Cardiac fibroblast (primary cell): ENCODE results near the gene BCR.

Source experiments
- DNase-seq, 2 donors: peaks; one replicate each; pipeline versions ENCODE4 v3.0.0 to v3.0.0-alpha.2; 2010; ENCODE audit warnings: low read depth in 2 of 2
- H3K4me3 ChIP-seq, 2 donors: replicated peaks in 1 of 2; 1 replicate in 1 of 2; 2 replicates in 1 of 2; pipeline ENCODE4 v1.5.1; 2011; ENCODE audit warnings: low read depth in 2 of 2, low read length in 2 of 2, mild to moderate bottlenecking in 2 of 2, moderate library complexity in 1 of 2
- TF ChIP-seq, protein P1 (sequence below): IDR thresholded peaks from one replicate; pipeline ENCODE4 v1.5.1; 2011; ENCODE audit warnings: low read depth, mild to moderate bottlenecking, low read length, inconsistent platforms

BCR gene

DNA sequence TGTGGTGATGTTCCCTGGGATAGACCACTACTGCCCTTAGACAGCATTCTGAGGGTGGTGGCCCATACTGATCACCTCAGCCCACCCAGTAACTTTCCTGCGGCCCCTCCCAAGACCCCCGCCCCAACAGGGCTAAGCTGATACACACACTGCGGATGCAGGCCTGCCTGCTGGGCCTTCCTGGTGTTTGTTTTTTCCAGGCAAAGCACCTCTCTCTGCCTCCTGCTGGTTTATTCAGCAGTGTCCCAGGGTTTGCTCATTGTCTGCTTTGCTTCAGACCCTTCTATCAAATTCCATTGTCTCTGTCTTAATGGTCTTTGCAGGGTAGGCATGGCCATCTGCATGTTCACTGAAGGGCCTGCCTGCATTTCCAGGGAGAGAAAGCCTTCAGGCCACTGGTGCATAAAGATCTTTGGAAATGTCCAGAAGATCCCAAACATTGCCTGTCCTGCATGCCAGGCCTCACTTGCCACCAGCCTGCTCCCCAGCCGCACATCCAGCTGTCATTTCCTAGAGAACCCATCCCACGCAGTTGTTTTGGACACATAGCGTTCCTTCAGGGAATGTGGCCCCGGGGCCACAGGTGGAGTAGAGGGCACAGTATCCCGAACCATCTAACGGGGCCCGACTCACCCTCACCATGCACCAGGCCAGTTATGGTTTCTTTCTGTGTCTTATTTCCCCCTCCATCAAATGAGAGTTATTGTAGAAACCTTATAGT is 50.2 kb downstream of the BCR start:
- DNase-seq = no peak
- TF ChIP-seq, protein P1, sequence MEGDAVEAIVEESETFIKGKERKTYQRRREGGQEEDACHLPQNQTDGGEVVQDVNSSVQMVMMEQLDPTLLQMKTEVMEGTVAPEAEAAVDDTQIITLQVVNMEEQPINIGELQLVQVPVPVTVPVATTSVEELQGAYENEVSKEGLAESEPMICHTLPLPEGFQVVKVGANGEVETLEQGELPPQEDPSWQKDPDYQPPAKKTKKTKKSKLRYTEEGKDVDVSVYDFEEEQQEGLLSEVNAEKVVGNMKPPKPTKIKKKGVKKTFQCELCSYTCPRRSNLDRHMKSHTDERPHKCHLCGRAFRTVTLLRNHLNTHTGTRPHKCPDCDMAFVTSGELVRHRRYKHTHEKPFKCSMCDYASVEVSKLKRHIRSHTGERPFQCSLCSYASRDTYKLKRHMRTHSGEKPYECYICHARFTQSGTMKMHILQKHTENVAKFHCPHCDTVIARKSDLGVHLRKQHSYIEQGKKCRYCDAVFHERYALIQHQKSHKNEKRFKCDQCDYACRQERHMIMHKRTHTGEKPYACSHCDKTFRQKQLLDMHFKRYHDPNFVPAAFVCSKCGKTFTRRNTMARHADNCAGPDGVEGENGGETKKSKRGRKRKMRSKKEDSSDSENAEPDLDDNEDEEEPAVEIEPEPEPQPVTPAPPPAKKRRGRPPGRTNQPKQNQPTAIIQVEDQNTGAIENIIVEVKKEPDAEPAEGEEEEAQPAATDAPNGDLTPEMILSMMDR = no peak

DNA sequence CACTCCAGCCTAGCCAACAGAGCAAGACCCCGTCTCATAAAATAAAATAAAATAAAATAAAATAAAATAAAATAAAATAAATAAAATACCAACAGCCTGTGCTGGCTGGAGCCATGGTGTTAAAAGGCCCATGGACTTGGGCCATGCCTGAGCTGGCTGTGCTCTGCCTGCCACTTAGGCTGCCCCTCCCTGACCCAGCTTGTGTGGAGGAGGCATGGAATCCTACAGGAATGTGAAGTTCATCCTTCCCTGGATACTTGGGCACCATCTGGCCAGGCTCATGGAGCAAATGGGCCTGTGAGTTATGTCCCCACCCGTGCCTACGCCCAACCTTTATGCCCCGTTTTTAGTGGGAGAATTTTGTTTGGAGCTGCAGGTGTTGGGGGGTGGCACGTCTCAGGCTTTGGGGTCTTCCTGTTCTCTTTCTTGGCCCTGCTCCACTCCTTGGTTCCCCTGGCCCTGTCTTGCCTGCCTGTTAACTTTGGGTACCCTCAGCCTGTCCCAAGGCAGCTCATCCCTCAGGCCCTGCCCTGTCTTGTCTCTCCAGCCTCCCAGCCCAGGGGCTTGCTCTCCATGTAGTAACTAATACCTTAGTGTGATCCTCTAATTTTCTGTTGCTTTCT is 51.3 kb downstream of the BCR start:
- DNase-seq = no peak
- H3K4me3 ChIP-seq = no peak overlapping the region
- TF ChIP-seq, protein P1 = no peak

More for the DNA sequence above, 50.2 kb downstream of the BCR start:
- H3K4me3 ChIP-seq = no peak overlapping the region

DNA sequence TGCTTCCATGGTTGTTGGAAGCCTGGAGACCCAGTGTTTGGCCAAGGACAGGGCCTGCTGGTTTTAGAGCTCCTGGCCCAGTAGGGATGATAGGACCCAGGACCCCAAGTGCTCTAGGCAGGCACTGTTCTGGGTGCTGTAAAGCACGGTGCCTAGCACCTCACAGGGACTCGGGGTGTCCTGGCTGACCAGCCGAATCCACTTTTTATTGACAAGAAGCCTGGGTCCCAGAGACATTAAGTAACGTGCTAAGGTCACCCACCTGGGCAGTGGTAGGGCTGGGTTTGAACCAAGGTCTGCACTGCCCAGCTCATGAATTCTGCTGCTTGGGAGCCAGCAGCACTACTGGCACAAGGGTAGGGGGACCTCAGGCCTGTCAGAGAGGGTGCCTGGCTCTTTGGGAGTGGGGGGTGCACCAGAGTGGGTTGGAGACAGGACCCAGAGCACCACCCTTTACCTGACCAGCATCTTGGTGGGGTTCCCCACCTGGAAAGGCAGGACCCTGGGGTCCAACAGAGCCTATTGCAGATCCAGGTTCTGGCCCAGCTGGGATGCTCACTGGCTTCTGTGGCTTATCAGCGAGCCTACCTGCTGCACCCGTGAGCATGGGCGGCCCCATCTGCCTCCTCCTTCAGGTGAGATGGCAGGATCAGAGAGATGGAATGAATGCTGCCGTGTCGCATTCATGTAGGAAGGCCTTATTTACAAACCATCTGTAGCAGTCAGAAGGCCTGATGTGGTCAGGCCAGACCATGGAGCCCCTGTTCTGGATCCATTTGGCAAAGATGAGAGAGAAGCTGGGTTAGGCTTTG is 52.0 kb downstream of the BCR start:
- no peak overlapping the region for H3K4me3 ChIP-seq
- TF ChIP-seq, protein P1 = no peak
- DNase-seq = no peak

DNA sequence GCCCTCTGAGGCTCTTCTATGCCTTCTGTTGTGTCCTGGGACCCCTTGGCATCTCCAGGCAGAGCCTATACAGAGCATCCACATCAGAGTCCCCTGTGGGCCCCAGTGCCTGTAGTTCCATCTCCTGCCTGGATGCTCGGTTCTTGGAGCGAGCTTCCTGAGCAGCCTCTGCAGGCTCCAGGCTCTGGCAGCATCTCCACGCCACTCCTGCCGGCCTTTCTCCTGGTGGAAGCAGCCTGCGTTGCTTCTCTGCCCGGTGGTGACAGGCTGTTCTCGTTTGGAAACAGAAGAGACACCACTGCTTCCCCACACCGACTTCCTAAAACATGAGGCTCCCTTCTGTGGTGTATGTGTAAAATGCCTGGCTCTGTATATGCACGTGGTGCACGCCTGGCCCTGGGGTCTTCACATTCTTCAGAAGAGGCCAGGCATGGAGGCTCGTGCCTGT is 52.8 kb downstream of the BCR start:
- TF ChIP-seq, protein P1 = peak; percentile 8
- no peak overlapping the region for H3K4me3 ChIP-seq
- DNase-seq = peak in 1 of 2 donors; percentile 66

DNA sequence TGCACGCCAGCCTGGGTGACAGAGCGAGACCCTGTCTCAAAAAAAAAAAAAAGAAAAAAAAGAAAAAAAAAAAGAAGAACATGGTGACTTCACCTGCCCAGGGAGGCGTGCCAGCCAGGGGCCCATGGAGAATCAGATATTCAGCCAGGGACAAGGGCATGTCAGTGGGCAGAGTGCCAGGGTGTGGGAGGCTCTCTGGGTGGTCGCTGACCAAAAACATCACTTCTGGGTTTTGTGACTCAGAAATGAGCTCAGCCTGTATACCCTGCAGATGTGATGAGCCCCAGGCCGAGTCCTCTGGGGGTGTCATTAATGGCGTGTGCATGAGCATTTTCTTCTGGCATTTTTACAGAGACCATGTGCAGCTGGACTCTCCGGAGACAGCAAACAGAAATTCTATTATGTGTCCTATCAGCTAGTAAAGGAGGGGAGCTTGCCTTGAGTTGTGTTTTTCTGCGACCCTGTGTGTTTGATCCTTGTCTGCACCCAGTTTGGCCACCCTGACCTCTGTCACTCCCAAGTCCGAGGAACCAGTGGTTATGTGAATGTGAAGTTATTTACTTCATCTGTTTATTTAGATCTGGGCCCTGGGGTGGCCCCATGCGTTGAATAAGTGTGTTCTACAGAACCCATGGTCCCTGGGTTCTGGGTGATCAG is 53.6 kb downstream of the BCR start:
- no peak overlapping the region for H3K4me3 ChIP-seq
- peak; percentile 60 to 67 for DNase-seq
- TF ChIP-seq, protein P1 = no peak

DNA sequence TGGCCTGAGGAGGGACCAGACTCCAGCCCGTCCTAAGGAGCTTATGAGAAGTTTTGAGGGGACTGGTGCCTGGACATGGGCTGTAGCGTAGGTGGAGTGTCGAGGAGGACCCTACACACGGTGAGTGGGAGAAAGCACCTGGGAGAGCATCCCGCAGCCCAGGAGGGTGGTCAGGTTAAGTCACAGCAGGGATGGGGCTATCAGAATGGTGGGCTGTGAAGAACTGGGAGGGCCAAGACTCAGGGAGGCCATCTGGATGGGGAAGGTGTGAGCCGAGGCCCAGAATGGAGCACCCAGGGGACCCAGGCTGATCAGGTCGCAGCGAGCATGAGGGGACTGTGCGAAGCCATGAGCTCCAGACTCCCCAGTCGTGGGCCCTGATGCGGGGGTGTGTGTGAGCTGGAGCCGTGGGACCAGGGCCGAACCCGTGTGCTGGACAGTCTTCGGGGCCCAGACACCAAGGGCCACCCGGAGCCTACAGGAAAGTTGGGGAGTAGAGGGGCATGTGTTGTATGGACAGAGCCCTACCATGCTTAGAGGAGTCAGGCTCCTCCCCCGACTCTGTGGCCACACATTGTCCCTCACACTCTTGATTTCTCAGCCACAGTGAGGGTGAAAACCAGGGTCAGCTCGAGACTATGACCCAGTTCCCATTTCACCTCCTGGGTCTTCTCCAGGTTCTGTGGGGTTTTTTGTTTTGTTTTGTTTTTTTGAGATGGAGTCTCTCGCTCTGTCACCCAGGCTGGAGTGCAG is 54.3 kb downstream of the BCR start:
- H3K4me3 ChIP-seq = no peak overlapping the region

More for the DNA sequence above, 54.3 kb downstream of the BCR start:
- TF ChIP-seq, protein P1 = no peak
- DNase-seq = no peak
